NCI-H1930 (cell line): Measurements from ENCODE around the gene LPIN1.

Experiments
- DNase-seq, 2 experiments: peaks; one replicate each; lab custom pipeline; 2025; lab: John Stamatoyannopoulos, UW

The LPIN1 gene

GRCh38 chr2:11784747-11785610 is 38.5 kb downstream of the LPIN1 start:
- DNase-seq, result no peak

- DNase-seq, result no peak
These were observed 39.1 kb downstream of the LPIN1 start for GRCh38 chr2:11785611-11785940.

- no peak for DNase-seq
These were observed 39.8 kb downstream of the LPIN1 start for GRCh38 chr2:11786191-11786590.

- DNase-seq, result no peak
These were observed 40.2 kb downstream of the LPIN1 start for GRCh38 chr2:11786592-11786991.

- DNase-seq, result no peak
These were observed 41.6 kb downstream of the LPIN1 start for GRCh38 chr2:11787991-11788390.

- DNase-seq, result no peak
These were observed 42.2 kb downstream of the LPIN1 start for GRCh38 chr2:11788461-11789124.

- DNase-seq, result no peak
These were observed 42.8 kb downstream of the LPIN1 start for GRCh38 chr2:11789243-11789642.

GRCh38 chr2:11790228-11790627 is 43.8 kb downstream of the LPIN1 start:
- no peak for DNase-seq

GRCh38 chr2:11795590-11795989 is 49.2 kb downstream of the LPIN1 start:
- DNase-seq, result no peak

- no peak for DNase-seq
These were observed 50.0 kb downstream of the LPIN1 start for GRCh38 chr2:11796190-11797171.

- DNase-seq, result no peak
These were observed 51.4 kb downstream of the LPIN1 start for GRCh38 chr2:11797846-11798245.

- no peak for DNase-seq
These were observed 52.4 kb downstream of the LPIN1 start for GRCh38 chr2:11798701-11799435.

- DNase-seq, result no peak
These were observed 53.4 kb downstream of the LPIN1 start for GRCh38 chr2:11799826-11800225.

GRCh38 chr2:11802782-11803191 is 56.4 kb downstream of the LPIN1 start:
- DNase-seq, result no peak

GRCh38 chr2:11805024-11805423 is 58.6 kb downstream of the LPIN1 start:
- no peak for DNase-seq

GRCh38 chr2:11805920-11806319 is 59.5 kb downstream of the LPIN1 start:
- no peak for DNase-seq

GRCh38 chr2:11807156-11808015 is 61.0 kb downstream of the LPIN1 start:
- no peak for DNase-seq

- DNase-seq, result no peak
These were observed 61.6 kb downstream of the LPIN1 start for GRCh38 chr2:11808016-11808400.

- DNase-seq, result no peak
These were observed 63.3 kb downstream of the LPIN1 start for GRCh38 chr2:11809586-11810236.
